Brain microvascular endothelial cell (primary cell): ENCODE measurements around the gene CD72.

Experiments used
- DNase-seq: peaks from one replicate; pipeline ENCODE4 v3.0.0-alpha.2; 2020
- H3K27ac ChIP-seq: fragments of 250-450 bp; sonication (Bioruptor Pico); 2 replicates; pipeline ENCODE4 v1.5.1; 2020; ENCODE audit warnings: mild to moderate bottlenecking, moderate library complexity
- H3K27me3 ChIP-seq: fragments of 250-450 bp; sonication (Bioruptor Pico); replicated peaks from 2 replicates; pipeline ENCODE4 v1.5.1; 2020; ENCODE audit warnings: mild to moderate bottlenecking
- H3K36me3 ChIP-seq: fragments of 250-450 bp; sonication (Bioruptor Pico); replicated peaks from 2 replicates; pipeline ENCODE4 v1.5.1; 2020; ENCODE audit warnings: mild to moderate bottlenecking
- H3K4me3 ChIP-seq: 2 replicates; pipeline ENCODE4 v1.5.1; 2011; ENCODE audit warnings: low read depth, mild to moderate bottlenecking, control low read depth, low read length, moderate library complexity
- in situ Hi-C: cut with HindIII; loops from 2 replicates; pipeline ENCODE4 v1.10.0; 2017; ENCODE audit warnings: low sequenced_read_pairs, low pct_ligation_motif_present
- TF ChIP-seq, protein P1 (sequence below): IDR thresholded peaks from 2 replicates; pipeline ENCODE4 v1.5.1; 2011; ENCODE audit warnings: low read depth, mild to moderate bottlenecking, moderate library complexity, low read length, control low read depth, inconsistent platforms; ENCODE audit errors: missing control alignments

CD72 gene

GRCh38 chr9:35562895-35563780, 55.1 kb downstream of the CD72 start:
- Histone ChIP-seq H3K27ac (peak overlapping the region; percentile 12), H3K27me3 (no peaks in the 10 kb centered on the region), H3K36me3 (peaks cover 42% of the 10 kb centered on the region), H3K4me3 (no peak overlapping the region)
- TF ChIP-seq, protein P1, sequence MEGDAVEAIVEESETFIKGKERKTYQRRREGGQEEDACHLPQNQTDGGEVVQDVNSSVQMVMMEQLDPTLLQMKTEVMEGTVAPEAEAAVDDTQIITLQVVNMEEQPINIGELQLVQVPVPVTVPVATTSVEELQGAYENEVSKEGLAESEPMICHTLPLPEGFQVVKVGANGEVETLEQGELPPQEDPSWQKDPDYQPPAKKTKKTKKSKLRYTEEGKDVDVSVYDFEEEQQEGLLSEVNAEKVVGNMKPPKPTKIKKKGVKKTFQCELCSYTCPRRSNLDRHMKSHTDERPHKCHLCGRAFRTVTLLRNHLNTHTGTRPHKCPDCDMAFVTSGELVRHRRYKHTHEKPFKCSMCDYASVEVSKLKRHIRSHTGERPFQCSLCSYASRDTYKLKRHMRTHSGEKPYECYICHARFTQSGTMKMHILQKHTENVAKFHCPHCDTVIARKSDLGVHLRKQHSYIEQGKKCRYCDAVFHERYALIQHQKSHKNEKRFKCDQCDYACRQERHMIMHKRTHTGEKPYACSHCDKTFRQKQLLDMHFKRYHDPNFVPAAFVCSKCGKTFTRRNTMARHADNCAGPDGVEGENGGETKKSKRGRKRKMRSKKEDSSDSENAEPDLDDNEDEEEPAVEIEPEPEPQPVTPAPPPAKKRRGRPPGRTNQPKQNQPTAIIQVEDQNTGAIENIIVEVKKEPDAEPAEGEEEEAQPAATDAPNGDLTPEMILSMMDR, result no peak
- in situ Hi-C loops, result no loop called here
- DNase-seq, result no peak

GRCh38 chr9:35561468-35562261, 56.5 kb downstream of the CD72 start:
- in situ Hi-C loops, result no loop called here
- TF ChIP-seq, protein P1, result no peak
- Histone ChIP-seq H3K36me3 (peaks cover 56% of the 10 kb centered on the region), H3K27ac (no peak overlapping the region), H3K4me3 (no peak overlapping the region), H3K27me3 (no peaks in the 10 kb centered on the region)
- DNase-seq, result no peak

DNA sequence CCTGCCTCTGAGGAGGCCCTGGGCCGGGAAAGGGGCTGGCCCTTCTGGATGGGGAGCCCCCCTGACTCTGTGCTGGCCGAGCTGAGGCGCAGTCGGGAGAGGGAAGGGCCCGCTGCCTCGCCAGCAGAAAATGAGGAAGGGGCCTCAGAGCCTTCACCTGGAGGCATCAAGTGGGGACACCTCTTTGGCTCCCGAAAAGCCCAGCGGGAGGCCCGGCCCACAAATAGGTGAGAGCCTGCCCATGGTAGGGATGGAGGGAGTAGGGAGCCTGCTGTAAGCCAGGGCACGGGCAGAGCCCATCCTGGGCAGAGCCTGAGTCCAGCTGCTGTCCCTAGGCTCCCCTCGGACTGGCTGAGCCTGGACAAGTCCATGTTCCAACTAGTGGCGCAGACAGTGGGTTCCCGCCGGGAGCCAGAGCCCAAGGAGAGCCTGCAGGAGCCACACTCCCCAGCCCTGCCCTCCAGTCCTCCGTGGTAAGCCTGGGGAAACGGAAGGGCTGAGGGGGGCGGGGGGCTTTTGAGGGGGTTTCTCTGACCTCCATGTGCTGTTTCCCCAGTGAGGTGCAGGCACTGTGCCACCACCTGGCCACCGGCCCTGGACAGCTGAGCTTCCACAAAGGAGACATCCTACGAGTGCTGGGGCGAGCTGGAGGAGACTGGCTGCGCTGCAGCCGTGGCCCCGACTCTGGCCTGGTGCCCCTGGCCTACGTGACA, 57.4 kb downstream of the CD72 start:
- Histone ChIP-seq H3K36me3 (peaks cover 63% of the 10 kb centered on the region), H3K4me3 (no peak overlapping the region), H3K27me3 (no peaks in the 10 kb centered on the region), H3K27ac (no peak overlapping the region)
- DNase-seq, result no peak
- in situ Hi-C loops, result no loop called here
- TF ChIP-seq, protein P1, result no peak
